MM.1S (cell line): ENCODE data around the gene CABLES1.

Experiments used
- EZH2 ChIP-seq: fragments of 300-600 bp; sonication (generic); optimal IDR thresholded peaks from 2 replicates; pipeline ENCODE3; 2017; ENCODE audit warnings: low read depth, mild to moderate bottlenecking, antibody characterized with exemption, low read length, mixed read lengths
- EZH2phosphoT487 ChIP-seq: fragments of 300-600 bp; sonication (generic); IDR thresholded peaks from 2 replicates; pipeline ENCODE4 v1.6.1; 2018; ENCODE audit warnings: antibody characterized with exemption, low read length
- TF ChIP-seq, protein P1 (sequence below): fragments of 300-600 bp; sonication (generic); IDR thresholded peaks from 2 replicates; pipeline ENCODE4 v1.5.1; 2016; ENCODE audit warnings: antibody characterized with exemption, low read length, mixed read lengths

DNA sequence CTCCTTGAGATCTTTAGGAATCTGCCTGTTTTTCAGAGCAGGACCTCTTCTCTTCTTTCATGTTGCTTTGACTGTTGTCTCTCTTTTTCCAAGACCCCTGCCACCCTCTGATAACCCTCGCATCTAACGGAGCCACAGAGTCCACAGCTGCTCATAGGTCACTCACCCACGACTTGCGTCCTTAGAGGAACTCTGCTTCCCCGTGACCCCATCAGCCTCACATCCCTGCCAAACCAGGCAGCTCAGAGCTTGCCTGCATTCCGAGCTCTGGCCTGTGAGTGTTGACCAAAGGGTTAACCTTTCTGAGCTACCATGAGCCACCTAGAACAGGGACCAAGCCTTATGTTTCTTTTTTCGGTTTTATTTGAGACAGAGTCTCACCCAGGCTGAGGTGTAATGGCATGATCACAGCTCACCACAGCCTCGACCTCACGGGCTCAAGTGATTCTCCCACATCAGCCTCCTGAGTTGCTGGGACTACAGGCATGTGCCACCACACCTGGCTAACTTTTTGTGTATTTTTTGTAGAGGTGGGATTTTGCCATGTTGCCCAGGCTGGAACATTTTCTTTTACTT is 36.4 kb downstream of the CABLES1 start:
- TF ChIP-seq, protein P1, sequence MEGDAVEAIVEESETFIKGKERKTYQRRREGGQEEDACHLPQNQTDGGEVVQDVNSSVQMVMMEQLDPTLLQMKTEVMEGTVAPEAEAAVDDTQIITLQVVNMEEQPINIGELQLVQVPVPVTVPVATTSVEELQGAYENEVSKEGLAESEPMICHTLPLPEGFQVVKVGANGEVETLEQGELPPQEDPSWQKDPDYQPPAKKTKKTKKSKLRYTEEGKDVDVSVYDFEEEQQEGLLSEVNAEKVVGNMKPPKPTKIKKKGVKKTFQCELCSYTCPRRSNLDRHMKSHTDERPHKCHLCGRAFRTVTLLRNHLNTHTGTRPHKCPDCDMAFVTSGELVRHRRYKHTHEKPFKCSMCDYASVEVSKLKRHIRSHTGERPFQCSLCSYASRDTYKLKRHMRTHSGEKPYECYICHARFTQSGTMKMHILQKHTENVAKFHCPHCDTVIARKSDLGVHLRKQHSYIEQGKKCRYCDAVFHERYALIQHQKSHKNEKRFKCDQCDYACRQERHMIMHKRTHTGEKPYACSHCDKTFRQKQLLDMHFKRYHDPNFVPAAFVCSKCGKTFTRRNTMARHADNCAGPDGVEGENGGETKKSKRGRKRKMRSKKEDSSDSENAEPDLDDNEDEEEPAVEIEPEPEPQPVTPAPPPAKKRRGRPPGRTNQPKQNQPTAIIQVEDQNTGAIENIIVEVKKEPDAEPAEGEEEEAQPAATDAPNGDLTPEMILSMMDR = no peak
- TF ChIP-seq EZH2 = no peak
- no peak for TF ChIP-seq EZH2phosphoT487
